ENCODE results near the gene NR5A1.

The NR5A1 gene

DNA sequence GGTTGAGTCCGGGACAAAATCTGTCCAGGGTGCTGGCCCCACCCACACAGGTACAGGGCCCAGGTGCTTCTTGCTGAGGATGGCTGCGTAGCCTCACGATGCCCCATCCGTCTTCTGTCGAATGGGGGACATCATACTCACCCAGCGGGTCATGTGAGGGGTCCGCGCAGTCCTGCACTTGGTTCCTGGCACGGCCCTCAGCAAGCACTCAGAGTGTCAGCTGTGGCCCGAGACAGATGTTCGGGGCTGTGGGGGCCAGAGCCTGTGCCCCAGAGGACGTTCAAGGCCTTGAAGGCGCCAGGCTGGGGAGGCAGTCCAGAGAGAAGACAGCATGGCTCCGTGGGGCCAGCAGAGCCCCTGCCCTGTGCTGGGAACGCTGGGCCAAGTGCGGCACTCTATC lies 27.8 kb downstream of the NR5A1 start:
- DNase-seq: no peak

- DNase-seq: no peak
Measured at GRCh38 chr9:124478354-124478753, 28.8 kb downstream of the NR5A1 start.

DNA sequence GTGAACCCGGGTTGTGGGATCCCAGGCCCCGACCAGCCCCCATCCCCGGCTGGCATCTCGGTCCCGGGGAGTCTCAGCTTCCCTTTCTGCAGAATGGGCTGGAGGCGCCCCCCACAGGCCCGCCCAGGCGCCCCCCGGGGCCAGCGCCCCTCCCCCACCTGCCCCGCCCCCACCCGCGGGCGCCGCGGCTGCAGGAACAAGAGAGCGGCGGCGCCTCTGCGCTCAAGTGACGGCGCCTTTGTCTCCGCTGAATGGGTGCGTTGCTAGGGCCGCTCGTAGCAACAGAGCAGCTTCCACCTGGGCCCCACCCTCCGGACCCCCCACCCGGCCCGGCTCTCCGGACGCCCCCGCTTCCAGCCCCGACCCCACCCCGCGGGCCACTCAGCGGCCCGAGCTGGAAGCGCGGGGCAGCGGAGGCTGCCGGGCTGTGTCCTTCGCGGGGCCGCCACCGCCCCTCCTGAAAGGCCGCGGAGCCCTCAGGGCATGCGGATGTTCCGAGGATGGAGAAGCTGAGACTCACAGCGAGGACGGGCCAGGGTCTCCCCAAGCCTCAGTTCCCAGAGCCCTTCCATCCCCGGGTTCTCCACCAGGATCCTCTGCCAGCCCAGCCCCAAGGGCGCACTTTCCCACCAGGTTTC lies 29.4 kb downstream of the NR5A1 start:
- DNase-seq: no peak

DNA sequence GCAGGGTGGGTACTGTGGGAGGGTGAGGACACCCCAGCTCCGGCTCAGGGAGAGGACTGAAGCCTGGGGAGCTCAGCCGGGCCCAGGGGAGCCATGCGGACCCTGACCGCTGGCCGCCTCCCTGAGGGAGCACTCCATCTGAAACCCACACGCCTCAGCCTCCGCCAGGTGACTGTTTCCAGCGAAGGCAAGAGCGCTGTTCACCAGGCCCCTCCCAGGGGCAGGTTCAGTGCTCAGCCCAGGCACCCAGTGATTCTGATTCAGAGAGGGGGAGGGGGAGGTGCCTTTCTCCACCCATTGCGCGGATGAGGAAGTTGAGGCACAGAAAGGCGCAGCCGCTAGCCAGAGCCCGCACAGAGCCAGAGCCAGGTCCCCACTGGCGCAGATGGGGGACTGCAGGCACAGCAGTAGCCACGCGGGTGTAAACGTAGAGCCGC lies 30.0 kb downstream of the NR5A1 start:
- DNase-seq: no peak

DNA sequence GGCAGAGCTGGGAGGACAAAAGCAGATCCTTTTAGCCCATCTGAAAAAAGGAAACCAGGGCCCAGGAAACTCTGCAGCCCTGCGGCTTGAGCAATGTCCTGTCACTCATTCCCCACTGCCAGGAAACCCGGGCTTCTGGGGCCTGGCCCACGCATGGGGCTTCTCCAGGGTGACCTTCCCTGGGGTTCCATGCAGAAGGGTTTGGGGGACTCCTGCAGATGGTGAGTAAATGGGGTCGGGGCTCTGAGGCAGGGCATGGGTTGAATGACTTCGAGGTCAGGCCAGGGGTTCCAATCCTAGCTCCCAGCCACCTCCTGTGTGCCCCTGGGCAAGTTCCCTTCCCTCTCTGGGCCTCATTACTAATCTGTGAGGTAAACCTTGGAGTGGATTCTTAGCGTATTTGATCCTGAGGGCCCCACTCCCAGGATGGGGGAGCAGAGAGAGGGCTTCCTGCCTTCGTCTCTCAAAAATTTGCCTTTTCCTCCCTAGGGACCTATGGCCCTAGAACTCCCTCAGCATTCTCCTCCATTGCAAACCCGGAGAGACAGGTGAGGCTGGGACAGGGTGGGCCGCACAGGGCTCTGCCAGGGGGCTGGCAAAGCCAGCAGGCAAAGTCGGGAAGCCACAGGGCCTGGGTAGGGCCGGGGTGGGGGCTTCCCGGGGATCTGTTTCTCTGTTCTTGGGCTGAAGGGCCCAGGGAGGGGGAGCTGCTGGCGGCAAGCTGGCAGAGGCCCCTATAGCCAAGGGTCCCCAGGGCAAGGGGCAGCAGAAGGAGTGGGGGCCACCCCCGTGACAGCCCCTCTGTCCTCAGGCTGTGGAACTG lies 31.1 kb downstream of the NR5A1 start:
- no peak for DNase-seq

DNA sequence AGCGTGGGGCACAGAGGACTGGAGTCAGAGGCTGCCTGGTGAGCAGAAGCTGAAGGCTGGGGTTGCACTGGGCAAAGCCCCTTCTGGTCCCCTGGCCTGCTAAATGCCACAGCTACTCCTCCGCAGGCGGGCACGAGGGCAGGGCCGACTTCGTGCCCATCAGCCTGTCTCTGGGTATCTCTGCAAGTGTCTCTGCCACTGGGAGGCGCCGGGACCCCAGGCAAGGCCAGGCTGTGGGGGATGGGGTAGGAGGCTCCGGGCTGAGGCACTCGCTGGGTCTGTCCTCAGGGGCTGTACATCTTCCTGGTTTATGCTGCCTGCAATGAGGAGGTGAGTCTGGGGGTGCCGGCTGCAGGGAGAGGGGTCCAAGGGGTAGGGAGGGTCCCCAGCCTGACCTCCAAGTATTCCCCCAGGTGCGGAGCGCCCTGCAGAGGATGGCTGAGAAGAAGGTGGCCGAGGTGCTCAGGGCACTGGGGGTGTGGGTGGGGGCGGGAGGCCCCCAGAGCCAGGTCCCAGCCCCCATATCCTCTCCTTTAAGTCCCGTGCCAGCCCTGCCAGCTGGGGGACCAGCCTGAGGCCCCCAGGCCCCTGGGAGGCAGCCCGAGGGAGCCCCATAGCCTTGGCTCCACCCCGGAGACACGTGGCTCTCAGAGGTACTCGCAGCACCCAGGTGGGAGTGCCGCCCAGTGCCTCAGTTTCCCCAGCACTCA lies 31.9 kb downstream of the NR5A1 start:
- DNase-seq: no peak

DNA sequence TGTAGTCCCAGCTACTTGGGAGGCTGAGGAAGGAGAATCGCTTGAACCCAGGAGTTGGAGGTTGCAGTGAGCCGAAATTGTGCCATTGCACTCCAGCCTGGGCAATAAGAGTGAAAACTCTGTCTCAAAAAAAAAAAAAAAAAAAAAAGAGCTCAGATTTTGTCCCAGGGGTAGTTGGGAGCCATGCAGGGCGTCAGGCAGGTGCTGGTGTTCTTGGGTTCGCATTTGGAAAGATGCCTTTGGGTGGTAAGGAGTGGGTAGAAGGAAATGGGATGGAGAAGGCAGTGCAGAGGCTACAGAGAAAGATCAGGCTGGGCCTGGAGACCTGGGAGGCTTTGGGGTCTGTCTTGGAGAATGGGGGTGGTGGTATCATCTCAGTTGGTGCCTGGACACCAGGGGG lies 33.0 kb downstream of the NR5A1 start:
- DNase-seq: no peak

DNA sequence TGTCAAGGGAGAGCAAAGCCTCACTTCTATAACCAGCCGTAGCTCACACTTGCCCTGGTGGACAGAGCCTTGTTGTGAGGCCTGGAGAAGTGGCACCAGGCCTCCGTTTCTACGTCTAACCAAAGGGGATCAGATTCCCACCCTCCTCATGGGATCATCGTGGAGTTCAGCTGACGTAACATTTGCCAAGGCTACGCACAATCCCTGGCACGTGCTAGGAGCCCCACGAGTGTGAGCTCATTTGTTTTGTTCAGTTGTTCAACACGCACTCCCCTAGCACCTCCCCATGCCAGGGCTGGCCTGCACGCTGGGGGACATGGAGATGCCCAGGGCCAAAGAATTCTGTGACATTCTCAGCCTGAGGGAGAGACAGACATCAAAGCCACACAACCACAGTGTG lies 33.9 kb downstream of the NR5A1 start:
- no peak for DNase-seq

DNA sequence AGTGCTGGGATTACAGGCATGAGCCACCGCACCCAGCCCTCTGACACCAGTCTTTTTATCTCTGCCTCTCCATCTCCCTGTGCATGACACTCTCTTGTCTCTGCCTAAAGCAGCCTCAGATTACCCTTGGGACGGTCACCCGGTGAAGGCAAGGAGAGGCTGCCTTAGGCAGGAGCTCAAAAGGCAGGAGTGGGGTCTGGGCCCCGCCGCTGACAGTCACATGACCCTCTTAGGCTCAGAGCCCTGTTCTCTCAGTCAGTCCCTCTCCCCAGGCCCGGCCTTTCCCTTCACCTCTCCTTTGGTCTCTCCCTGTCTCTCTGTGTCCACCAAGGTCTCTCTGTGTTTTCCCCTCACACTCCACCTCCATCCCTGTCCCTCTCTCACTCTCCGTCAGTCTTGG lies 34.4 kb downstream of the NR5A1 start:
- DNase-seq: no peak

- DNase-seq: no peak
Measured at GRCh38 chr9:124471761-124472160, 35.4 kb downstream of the NR5A1 start.

- DNase-seq: no peak
Measured at GRCh38 chr9:124470726-124471125, 36.5 kb downstream of the NR5A1 start.

GRCh38 chr9:124470306-124470705 lies 36.9 kb downstream of the NR5A1 start:
- DNase-seq: no peak

DNA sequence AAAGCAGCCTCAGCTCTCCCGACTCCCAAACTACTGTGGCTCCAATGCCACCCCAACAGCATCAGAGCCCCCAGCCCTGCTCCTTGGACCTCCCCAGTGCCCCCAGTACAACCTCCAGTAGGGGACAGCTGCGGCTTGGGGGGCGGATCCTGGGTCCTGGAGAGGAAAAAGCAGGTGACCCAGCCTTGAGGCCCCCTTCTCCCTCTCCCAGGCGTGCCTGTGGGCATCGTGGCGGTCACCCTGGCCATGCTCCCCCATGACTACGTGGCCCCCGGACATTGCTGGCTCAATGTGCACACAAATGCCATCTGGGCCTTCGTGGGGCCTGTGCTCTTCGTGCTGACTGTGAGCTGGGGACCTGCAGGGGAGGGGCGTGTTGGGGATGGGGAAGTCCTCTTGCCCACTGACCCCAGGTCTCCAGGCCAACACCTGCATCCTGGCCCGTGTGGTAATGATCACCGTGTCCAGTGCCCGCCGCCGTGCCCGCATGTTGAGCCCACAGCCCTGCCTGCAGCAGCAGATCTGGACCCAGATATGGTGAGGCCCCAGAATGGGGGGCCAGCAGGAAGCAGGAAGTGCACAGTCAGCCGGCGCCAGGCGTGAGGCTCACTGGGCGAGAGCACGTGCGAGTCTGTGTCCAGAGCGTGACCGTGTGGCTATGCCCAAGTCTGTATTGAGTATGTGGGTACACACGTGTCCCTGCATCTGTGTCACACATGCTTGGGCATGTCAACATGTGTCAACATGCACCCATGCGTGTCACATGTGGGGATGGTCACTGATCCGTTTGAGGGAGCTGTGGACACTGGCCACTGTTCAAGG lies 38.0 kb downstream of the NR5A1 start:
- no peak for DNase-seq

DNA sequence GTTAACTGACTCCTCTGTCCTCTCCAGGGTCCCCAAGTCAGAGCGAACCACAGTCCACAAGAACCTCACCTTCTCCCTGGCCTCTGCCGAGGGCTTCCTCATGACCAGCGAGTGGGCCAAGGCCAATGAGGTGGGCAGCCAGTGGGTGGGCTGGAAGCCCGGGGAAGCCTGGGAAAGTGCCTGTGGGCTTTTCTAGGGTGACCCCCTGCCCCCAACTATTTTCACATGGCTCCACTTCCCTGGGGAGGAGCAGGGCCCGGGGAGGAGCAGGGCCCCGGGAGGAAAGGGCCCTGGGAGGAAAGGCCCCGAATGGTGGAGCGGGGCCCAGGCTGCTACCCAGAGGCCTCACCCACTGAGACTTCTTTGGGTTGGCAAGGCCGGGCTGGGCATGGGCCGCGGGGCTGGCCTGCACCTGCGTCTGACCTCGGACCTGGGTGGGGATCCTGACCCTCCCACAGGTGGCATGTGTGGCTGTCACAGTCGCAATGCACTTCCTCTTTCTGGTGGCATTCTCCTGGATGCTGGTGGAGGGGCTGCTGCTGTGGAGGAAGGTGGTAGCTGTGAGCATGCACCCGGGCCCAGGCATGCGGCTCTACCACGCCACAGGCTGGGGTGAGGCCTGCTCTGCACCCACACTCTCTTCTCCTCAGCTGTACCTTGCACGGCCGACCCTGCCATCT lies 39.0 kb downstream of the NR5A1 start:
- DNase-seq: no peak

DNA sequence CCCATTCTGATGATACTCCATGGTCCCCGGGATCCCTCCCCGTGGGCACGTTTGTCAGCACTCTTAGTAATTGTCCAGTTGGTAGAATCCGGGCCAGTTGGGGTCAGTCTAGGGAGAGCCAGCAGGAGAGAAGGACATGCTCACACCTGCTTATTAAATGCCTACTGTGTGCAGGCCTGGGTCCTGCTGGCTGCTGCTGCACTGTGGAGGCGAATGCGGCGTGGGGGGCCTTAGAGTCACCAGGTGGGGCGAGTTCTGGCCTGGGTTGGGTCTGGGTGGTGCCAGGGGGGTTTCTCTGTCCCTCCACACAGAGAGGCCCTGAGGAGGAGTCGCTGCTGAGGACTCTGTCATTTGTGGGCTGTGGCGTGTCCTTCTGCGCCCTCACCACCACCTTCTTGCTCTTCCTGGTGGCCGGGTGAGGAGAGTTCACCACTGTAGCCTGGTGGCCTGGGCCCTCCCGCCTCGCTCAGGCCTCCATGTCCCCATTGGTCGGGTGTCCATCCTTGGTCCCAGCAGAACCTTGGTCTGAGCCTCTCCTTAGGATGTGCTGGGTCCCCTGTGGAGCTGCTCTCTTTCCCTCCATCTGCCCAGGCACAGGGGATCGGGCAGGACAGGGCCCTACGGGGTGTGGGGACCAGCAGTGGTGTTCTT lies 39.7 kb downstream of the NR5A1 start:
- no peak for DNase-seq

DNA sequence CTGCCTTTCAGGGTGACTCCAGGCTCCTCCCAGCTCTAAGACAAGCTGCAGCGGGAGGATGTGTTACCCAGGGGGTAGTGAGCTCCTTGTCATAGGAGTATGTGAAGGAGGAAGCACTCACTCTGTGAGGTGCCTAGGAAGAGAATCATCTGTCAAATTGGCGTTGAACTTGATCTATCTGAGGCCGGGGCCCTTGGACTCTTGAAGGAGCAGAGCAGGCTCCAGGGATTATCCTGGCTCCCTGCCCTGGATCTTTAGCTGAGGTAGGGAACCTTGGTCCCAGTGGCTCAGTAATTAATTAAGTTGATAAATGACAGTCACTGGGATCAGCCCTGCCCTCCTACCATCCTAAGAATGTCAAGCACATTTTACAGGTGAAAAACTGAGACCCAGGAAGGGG lies 41.5 kb downstream of the NR5A1 start:
- no peak for DNase-seq

- DNase-seq: no peak
Measured at GRCh38 chr9:124462739-124463138, 44.5 kb downstream of the NR5A1 start.

DNA sequence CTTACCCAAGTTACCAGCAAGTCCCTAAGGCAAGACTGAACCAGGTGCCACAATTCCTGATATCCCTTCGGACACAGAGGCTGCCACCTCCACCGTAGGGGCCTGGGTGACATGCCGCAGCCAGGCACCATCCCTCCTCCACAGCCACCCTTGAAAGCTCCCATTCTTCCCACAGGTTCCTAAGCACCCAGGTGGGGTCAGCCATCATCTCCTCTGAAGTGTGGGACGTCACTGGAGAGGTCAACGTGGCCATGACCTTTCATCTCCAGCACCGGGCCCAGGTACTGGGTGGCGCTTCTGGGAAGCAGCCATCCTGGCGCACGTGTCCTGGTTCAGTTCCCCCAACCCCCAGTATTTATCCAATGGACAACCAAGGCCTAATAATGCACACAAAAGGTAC lies 48.8 kb downstream of the NR5A1 start:
- no peak for DNase-seq

- DNase-seq: no peak
Measured at GRCh38 chr9:124457887-124458431, 49.2 kb downstream of the NR5A1 start.

GRCh38 chr9:124457079-124457886 lies 49.9 kb downstream of the NR5A1 start:
- no peak for DNase-seq
